ENCODE measurements around the gene E2F4.

DNA sequence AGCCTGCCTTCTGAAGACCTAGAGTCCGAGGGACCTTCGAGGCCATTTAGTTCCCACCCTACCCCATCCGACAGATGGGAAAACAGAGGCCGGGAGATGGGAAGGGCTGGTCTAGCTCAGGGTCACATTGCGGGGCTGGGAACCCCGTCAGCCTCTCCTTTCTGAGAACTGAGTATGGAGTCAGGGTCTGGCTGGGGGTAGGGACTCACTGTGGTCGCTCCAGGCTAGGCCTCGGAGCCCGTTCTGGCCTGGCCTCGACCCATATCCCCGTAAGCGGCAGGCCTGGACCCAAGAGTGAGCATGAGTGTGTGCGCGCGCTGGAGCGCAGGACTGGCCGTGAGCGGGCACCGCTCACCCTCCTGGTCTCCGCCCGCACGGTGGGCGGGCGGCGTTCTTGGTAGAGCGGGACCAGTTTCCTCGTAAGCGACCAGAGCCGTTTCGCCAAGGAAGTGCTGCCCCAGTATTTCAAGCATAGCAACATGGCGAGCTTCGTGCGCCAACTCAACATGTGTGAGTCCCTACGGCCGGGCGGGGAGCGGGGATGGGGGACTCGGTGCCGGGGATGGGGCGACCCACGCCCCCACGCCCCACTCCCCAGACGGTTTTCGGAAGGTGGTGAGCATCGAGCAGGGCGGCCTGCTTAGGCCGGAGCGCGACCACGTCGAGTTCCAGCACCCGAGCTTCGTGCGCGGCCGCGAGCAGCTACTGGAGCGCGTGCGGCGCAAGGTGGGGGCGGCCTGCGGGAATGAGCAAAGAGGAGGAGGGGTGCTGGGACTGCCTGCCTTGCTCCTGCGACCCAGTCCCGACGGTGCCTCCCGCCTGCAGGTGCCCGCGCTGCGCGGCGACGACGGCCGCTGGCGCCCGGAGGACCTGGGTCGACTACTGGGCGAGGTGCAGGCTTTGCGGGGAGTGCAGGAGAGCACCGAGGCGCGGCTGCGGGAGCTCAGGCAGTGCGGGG lies 26.6 kb upstream of the E2F4 start:
- TF ChIP-seq, protein P1, sequence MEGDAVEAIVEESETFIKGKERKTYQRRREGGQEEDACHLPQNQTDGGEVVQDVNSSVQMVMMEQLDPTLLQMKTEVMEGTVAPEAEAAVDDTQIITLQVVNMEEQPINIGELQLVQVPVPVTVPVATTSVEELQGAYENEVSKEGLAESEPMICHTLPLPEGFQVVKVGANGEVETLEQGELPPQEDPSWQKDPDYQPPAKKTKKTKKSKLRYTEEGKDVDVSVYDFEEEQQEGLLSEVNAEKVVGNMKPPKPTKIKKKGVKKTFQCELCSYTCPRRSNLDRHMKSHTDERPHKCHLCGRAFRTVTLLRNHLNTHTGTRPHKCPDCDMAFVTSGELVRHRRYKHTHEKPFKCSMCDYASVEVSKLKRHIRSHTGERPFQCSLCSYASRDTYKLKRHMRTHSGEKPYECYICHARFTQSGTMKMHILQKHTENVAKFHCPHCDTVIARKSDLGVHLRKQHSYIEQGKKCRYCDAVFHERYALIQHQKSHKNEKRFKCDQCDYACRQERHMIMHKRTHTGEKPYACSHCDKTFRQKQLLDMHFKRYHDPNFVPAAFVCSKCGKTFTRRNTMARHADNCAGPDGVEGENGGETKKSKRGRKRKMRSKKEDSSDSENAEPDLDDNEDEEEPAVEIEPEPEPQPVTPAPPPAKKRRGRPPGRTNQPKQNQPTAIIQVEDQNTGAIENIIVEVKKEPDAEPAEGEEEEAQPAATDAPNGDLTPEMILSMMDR (IDR thresholded peaks at IDR 0.05), result no peak
- TF ChIP-seq, protein P2, sequence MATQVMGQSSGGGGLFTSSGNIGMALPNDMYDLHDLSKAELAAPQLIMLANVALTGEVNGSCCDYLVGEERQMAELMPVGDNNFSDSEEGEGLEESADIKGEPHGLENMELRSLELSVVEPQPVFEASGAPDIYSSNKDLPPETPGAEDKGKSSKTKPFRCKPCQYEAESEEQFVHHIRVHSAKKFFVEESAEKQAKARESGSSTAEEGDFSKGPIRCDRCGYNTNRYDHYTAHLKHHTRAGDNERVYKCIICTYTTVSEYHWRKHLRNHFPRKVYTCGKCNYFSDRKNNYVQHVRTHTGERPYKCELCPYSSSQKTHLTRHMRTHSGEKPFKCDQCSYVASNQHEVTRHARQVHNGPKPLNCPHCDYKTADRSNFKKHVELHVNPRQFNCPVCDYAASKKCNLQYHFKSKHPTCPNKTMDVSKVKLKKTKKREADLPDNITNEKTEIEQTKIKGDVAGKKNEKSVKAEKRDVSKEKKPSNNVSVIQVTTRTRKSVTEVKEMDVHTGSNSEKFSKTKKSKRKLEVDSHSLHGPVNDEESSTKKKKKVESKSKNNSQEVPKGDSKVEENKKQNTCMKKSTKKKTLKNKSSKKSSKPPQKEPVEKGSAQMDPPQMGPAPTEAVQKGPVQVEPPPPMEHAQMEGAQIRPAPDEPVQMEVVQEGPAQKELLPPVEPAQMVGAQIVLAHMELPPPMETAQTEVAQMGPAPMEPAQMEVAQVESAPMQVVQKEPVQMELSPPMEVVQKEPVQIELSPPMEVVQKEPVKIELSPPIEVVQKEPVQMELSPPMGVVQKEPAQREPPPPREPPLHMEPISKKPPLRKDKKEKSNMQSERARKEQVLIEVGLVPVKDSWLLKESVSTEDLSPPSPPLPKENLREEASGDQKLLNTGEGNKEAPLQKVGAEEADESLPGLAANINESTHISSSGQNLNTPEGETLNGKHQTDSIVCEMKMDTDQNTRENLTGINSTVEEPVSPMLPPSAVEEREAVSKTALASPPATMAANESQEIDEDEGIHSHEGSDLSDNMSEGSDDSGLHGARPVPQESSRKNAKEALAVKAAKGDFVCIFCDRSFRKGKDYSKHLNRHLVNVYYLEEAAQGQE (IDR thresholded peaks at IDR 0.05; ENCODE audit: insufficient read depth in 1 of 2, low read depth in 2 of 2, low read length in 1 of 2), result no peak

Measured in Panc1 (cell line).